KMS-11 (cell line): ENCODE measurements around the gene PRKG1.
"Not testable (repeated sequence)": the region's sequence is repeated elsewhere in the genome, so short reads cannot be mapped to it uniquely, and the experiment has no call there.

Source experiments
- H2AFZ ChIP-seq: fragments of 200-600 bp; sonication (generic); 2 replicates; pipeline ENCODE4 v1.6.1; 2016; ENCODE audit warnings: antibody characterized with exemption, mixed run types, low read depth
- H3K27ac ChIP-seq: fragments of 200-600 bp; sonication (generic); 2 replicates; pipeline ENCODE4 v1.6.1; 2016; ENCODE audit warnings: mild to moderate bottlenecking, mixed run types
- H3K27me3 ChIP-seq: fragments of 200-600 bp; sonication (generic); 2 replicates; pipeline ENCODE4 v1.6.1; 2017; ENCODE audit warnings: mild to moderate bottlenecking, low read depth, mixed run types, moderate library complexity; ENCODE audit not compliant: insufficient read depth
- H3K36me3 ChIP-seq: fragments of 200-600 bp; sonication (generic); 2 replicates; pipeline ENCODE4 v1.6.1; 2017; ENCODE audit warnings: mild to moderate bottlenecking, mixed run types; ENCODE audit not compliant: insufficient read depth
- H3K4me1 ChIP-seq: fragments of 200-600 bp; sonication (generic); 2 replicates; pipeline ENCODE4 v1.6.1; 2016; ENCODE audit warnings: mild to moderate bottlenecking, low read depth, mixed run types; ENCODE audit not compliant: poor library complexity, severe bottlenecking
- H3K4me2 ChIP-seq: fragments of 200-600 bp; sonication (generic); 2 replicates; pipeline ENCODE4 v1.7.0; 2016; ENCODE audit warnings: mild to moderate bottlenecking, mixed run types
- H3K4me3 ChIP-seq: fragments of 200-600 bp; sonication (generic); IDR thresholded peaks from 2 replicates; pipeline ENCODE4 v1.6.1; 2017; ENCODE audit warnings: low read depth, low read length, mixed read lengths; ENCODE audit not compliant: insufficient read depth
- H3K79me2 ChIP-seq: fragments of 200-600 bp; sonication (generic); 2 replicates; pipeline ENCODE4 v1.6.1; 2016; ENCODE audit warnings: low read depth, mixed run types; ENCODE audit not compliant: insufficient read depth
- H3K9ac ChIP-seq: fragments of 200-600 bp; sonication (generic); 2 replicates; pipeline ENCODE4 v1.6.1; 2016; ENCODE audit warnings: mild to moderate bottlenecking, mixed run types
- H4K20me1 ChIP-seq: fragments of 200-600 bp; sonication (generic); 2 replicates; pipeline ENCODE4 v1.6.1; 2016; ENCODE audit warnings: mild to moderate bottlenecking, mixed run types; ENCODE audit not compliant: insufficient read depth
- TF ChIP-seq, protein P1 (sequence below): fragments of 200-600 bp; sonication (generic); conservative IDR thresholded peaks from 2 replicates; pipeline ENCODE4 v1.6.1; 2017; ENCODE audit warnings: low read depth, mild to moderate bottlenecking, antibody characterized with exemption, low read length, moderate library complexity, mixed read lengths

The PRKG1 gene

DNA sequence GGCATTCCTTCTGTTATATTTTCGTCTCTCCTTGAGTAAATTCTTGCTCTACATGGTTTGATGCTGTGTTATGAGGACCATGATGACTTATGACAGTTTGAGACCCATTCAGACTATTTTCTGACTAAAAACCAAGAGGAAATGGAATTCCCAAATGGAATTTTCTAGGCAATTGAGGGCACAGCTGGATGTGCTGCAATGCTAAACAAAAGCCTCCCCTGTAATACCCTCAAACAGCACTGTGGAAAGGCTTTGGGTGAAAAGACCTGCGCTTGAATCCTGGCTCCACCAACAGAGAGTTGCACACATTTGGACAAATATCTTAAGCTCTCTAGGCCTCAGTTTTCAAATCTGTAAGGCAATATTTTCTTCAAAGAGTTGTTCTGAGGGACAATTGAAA lies 129.1 kb downstream of the PRKG1 start:
- H3K9ac ChIP-seq = no peak overlapping the region
- no peaks in the 10 kb centered on the region for H4K20me1 ChIP-seq
- no peak overlapping the region for H3K27ac ChIP-seq
- TF ChIP-seq, protein P1, sequence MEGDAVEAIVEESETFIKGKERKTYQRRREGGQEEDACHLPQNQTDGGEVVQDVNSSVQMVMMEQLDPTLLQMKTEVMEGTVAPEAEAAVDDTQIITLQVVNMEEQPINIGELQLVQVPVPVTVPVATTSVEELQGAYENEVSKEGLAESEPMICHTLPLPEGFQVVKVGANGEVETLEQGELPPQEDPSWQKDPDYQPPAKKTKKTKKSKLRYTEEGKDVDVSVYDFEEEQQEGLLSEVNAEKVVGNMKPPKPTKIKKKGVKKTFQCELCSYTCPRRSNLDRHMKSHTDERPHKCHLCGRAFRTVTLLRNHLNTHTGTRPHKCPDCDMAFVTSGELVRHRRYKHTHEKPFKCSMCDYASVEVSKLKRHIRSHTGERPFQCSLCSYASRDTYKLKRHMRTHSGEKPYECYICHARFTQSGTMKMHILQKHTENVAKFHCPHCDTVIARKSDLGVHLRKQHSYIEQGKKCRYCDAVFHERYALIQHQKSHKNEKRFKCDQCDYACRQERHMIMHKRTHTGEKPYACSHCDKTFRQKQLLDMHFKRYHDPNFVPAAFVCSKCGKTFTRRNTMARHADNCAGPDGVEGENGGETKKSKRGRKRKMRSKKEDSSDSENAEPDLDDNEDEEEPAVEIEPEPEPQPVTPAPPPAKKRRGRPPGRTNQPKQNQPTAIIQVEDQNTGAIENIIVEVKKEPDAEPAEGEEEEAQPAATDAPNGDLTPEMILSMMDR = no peak
- H3K27me3 ChIP-seq = no peaks in the 10 kb centered on the region
- H2AFZ ChIP-seq = no peak overlapping the region
- H3K4me3 ChIP-seq = no peak overlapping the region
- no peaks in the 10 kb centered on the region for H3K4me1 ChIP-seq
- H3K4me2 ChIP-seq = no peak overlapping the region
- H3K36me3 ChIP-seq = no peaks in the 10 kb centered on the region
- H3K79me2 ChIP-seq = no peaks in the 10 kb centered on the region

DNA sequence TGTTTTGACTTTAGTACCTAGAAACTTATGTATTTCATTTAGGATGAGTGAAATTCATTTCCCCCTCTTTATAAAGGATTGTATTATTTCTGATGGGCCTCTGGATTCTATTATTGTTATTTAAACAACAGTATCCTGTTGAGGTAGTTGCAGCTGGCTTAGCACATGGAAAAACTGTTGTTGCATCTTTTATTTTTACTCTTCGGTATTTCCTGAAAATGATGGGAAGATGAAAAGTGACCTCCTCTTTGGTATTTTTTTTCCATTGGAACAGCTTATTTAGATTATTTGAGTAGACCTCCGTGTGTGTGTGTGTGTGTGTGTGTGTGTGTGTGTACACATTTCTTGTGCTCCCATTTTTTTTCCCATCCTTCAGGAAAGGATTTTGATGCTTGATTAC lies 129.8 kb downstream of the PRKG1 start:
- H4K20me1 ChIP-seq = no peaks in the 10 kb centered on the region
- H3K36me3 ChIP-seq = no peaks in the 10 kb centered on the region
- H3K4me2 ChIP-seq = no peak overlapping the region
- H3K4me1 ChIP-seq = no peaks in the 10 kb centered on the region
- no peak overlapping the region for H3K27ac ChIP-seq
- no peak overlapping the region for H2AFZ ChIP-seq
- no peak overlapping the region for H3K4me3 ChIP-seq
- no peaks in the 10 kb centered on the region for H3K79me2 ChIP-seq
- no peak overlapping the region for H3K9ac ChIP-seq
- TF ChIP-seq, protein P1 = no peak
- no peaks in the 10 kb centered on the region for H3K27me3 ChIP-seq

DNA sequence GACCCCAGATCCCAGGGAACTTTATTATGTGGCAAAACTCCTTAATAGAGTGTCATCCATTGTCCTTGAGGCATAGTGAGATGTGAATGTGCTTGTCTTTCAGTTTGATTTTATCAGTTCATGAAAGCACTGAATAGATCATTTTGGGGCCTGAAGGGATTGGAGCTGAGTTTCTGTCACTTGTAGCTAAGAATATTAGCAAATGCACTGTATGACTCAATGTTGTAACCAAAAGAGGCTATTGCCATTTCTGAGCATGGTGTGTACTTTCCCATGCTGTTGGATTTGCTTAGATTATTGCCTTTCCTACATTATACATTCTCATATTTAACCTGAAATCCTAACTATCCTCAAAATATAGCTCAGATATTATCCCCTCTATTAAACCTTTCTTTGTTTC lies 130.4 kb downstream of the PRKG1 start:
- no peaks in the 10 kb centered on the region for H4K20me1 ChIP-seq
- no peaks in the 10 kb centered on the region for H3K4me1 ChIP-seq
- no peak overlapping the region for H3K4me3 ChIP-seq
- no peak overlapping the region for H3K4me2 ChIP-seq
- H3K27ac ChIP-seq = no peak overlapping the region
- TF ChIP-seq, protein P1 = no peak
- no peaks in the 10 kb centered on the region for H3K79me2 ChIP-seq
- H3K36me3 ChIP-seq = no peaks in the 10 kb centered on the region
- H3K27me3 ChIP-seq = no peaks in the 10 kb centered on the region
- no peak overlapping the region for H2AFZ ChIP-seq
- no peak overlapping the region for H3K9ac ChIP-seq

DNA sequence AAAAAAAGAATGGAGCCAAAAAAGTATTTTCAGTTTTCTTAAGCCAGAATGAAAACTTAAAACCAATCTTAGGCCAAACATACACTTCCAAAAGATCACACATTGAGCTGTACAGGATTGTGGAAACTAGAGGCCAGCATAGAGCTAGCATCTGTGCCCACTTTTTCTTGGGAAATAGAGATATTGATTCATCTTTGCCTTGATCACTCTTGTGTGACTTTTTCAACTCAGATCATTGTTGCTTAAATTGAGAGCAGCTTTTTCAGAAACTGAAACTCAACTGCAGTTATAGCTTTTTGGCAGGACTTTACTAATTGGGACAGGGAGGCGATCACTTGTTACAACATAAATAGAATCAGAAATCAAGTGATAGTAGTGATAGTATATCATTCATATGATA lies 132.2 kb downstream of the PRKG1 start:
- H4K20me1 ChIP-seq = no peaks in the 10 kb centered on the region
- H3K4me2 ChIP-seq = no peak overlapping the region
- no peak overlapping the region for H3K4me3 ChIP-seq
- no peak overlapping the region for H2AFZ ChIP-seq
- H3K27ac ChIP-seq = no peak overlapping the region
- no peaks in the 10 kb centered on the region for H3K27me3 ChIP-seq
- TF ChIP-seq, protein P1 = no peak
- no peaks in the 10 kb centered on the region for H3K4me1 ChIP-seq
- H3K79me2 ChIP-seq = no peaks in the 10 kb centered on the region
- no peak overlapping the region for H3K9ac ChIP-seq
- H3K36me3 ChIP-seq = no peaks in the 10 kb centered on the region

DNA sequence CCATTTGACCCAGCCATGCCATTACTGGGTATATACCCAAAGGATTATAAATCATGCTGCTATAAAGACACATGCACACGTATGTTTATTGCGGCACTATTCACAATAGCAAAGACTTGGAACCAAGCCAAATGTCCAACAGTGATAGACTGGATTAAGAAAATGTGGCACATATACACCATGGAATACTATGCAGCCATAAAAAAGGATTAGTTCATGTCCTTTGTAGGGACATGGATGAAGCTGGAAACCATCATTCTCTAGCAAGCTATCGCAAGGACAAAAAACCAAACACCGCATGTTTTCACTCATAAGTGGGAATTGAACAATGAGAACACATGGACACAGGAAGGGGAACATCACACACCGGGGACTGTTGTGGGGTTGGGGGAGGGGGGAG lies 138.7 kb downstream of the PRKG1 start:
- H3K36me3 ChIP-seq, H3K79me2 ChIP-seq, H3K27me3 ChIP-seq, H3K9ac ChIP-seq, H2AFZ ChIP-seq, H3K4me1 ChIP-seq, H3K4me2 ChIP-seq, H3K27ac ChIP-seq, H4K20me1 ChIP-seq, H3K4me3 ChIP-seq: not testable (repeated sequence)
